ENCODE results near the gene TRAPPC1.
"Not testable (repeated sequence)": the region's sequence is repeated elsewhere in the genome, so short reads cannot be mapped to it uniquely, and the experiment has no call there.

TRAPPC1 gene

GRCh38 chr17:7931709-7932482, at the start of gene TRAPPC1, which contains the start of gene CNTROB:
TRAPPC1 (minus strand) TSS chr17:7931946; CDS start chr17:7931829, 117 bp downstream.
CNTROB (plus strand) TSS chr17:7932206; CDS start chr17:7933080, 874 bp downstream.
- peak; percentile 97 for DNase-seq

GRCh38 chr17:7977805-7978204, 46.1 kb upstream of the TRAPPC1 start:
- DNase-seq: no peak

- DNase-seq: no peak
Observed at GRCh38 chr17:7977039-7977438, 45.3 kb upstream of the TRAPPC1 start.

GRCh38 chr17:7974638-7975131, 42.9 kb upstream of the TRAPPC1 start:
- no peak for DNase-seq

- DNase-seq: no peak
Observed at GRCh38 chr17:7972131-7972785, 40.5 kb upstream of the TRAPPC1 start.

- no peak for DNase-seq
Observed at GRCh38 chr17:7971651-7972050, 39.9 kb upstream of the TRAPPC1 start.

GRCh38 chr17:7969433-7969832, 37.7 kb upstream of the TRAPPC1 start:
- DNase-seq: no peak

- no peak for DNase-seq
Observed at GRCh38 chr17:7967751-7968150, 36.0 kb upstream of the TRAPPC1 start.

- DNase-seq: no peak
Observed at GRCh38 chr17:7961421-7961820, 29.7 kb upstream of the TRAPPC1 start.

- DNase-seq: no peak
Observed at GRCh38 chr17:7959503-7960253, 27.9 kb upstream of the TRAPPC1 start.

- no peak for DNase-seq
Observed at GRCh38 chr17:7956228-7956965, 24.7 kb upstream of the TRAPPC1 start.

GRCh38 chr17:7955414-7956227, 23.9 kb upstream of the TRAPPC1 start:
- no peak for DNase-seq

GRCh38 chr17:7953266-7953665, 21.5 kb upstream of the TRAPPC1 start:
- not testable (repeated sequence) for DNase-seq

- no peak for DNase-seq
Observed at GRCh38 chr17:7951143-7951792, 19.5 kb upstream of the TRAPPC1 start.

- DNase-seq: no peak
Observed at GRCh38 chr17:7950578-7950977, 18.8 kb upstream of the TRAPPC1 start.

- DNase-seq: no peak
Observed at GRCh38 chr17:7947651-7948050, 15.9 kb upstream of the TRAPPC1 start.

GRCh38 chr17:7946441-7946840, 14.7 kb upstream of the TRAPPC1 start:
- no peak for DNase-seq

GRCh38 chr17:7945651-7946050, 13.9 kb upstream of the TRAPPC1 start:
- DNase-seq: no peak

GRCh38 chr17:7944326-7944725, 12.6 kb upstream of the TRAPPC1 start:
- no peak for DNase-seq

GRCh38 chr17:7943291-7943690, 11.5 kb upstream of the TRAPPC1 start:
- DNase-seq: no peak

GRCh38 chr17:7940743-7941142, 9.0 kb upstream of the TRAPPC1 start:
- DNase-seq: no peak

Measured in DMS79 treated with DMSO at 0.1 percent for 48 hours (cell line).